RCC 7860 (cell line): Measurements from ENCODE around the gene FARP2.
"Not testable (repeated sequence)": the region's sequence is repeated elsewhere in the genome, so short reads cannot be mapped to it uniquely, and the experiment has no call there.

Source experiments
- DNase-seq: peaks from one replicate; pipeline ENCODE4 v3.0.0-alpha.2; 2015; ENCODE audit warnings: low spot score
- FAIRE-seq: peaks from 2 replicates; lab custom pipeline; 2012; peaks lifted over from hg19 to GRCh38; lab: Jason Lieb, UNC

Gene FARP2

GRCh38 chr2:241451840-241452506, 95.9 kb downstream of the FARP2 start:
- no peak for FAIRE-seq

GRCh38 chr2:241453919-241454318, 97.8 kb downstream of the FARP2 start:
- not testable (repeated sequence) for FAIRE-seq

More at GRCh38 chr2:241451840-241452506, 95.9 kb downstream of the FARP2 start:
- no peak for DNase-seq

DNA sequence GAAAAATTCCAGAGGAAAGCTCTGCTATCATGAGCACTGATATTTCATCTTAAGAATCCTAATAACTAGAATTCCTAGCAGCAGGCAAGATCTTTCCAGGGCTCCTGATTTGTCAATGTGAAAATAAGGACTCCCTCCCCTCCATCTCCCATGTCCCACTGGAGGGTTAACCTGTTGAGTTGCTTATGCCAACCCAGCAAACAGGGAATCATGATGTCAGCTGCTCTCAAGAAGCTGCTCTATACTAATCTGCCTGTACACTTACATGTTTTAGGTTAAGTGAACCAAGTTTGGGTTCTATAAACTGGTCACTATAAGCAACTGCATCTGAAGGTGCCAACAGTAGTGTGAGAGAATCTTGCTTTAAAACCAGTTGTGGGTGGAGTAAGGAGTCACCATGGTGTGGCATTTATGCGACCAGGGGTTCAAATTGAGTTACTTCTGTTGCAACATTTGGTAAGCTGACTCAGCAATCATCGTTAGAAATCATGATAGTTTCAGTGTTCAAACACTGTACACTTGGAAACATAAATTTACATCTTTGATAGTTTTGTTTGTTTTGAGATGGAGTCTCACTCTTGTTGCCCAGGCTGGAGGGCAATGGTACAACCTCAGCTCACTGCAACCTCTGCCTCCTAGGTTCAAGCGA, 98.9 kb downstream of the FARP2 start:
- DNase-seq: no peak
- FAIRE-seq: no peak

More at GRCh38 chr2:241453919-241454318, 97.8 kb downstream of the FARP2 start:
- DNase-seq: not testable (repeated sequence)

DNA sequence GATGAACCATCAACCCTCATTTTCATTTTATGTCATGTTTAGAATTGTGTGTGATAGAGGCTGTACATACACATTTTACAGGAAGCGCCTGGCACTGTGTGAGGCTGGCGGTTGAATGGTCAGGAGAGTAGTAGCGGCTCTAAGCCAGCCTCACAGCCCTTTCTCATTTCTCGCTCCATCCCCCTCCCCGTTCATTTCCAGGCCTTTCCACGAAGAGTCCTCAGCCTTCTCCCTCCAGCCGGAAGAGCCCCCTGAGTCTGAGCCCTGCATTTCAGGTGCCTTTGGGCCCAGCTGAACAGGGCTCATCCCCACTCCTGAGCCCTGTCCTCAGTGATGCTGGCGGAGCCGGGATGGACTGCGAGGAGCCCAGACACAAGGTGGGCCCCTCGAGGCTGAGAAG, 100.5 kb downstream of the FARP2 start:
- no peak for FAIRE-seq
- DNase-seq: no peak

DNA sequence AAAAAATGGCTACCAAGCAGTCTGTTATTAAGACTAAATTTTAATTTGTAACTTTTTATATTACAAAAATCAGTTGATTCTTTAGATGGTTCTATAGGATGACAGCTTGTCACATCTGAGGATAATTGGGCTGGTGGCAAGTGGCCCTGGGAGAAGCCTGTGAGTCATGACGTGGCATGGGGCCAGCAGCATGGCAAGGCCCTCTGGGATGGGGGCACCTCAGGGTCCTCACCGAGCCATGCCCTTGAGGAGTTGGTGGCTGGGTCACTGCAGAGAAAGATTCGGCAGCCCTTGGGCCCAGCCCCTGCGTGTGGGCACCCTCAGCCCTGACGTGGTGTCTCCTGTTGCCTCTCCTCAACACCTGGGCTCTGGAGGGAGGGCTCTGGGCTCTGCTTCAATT, 102.6 kb downstream of the FARP2 start:
- DNase-seq (no peak), FAIRE-seq (no peak)

DNA sequence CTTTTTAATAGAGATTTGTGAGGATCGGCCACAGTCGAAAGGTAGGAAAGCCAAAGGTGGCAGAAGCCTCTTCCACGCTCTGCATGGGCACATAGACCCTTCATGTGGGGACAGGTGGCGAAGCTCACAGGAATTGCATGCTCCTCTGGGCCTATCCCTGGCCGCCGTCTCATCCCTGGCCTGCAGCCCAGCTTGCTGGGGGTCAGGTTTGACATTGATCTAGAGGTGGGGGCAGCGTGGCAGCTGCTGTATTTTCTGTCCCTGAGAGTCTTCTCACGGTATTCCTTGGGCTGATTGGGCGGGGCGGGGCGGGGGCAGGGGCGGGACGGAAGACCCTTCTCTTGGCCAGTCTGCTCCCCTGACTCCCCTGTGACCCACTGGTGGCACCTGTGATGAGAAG, 103.4 kb downstream of the FARP2 start:
- DNase-seq (no peak), FAIRE-seq (no peak)

DNA sequence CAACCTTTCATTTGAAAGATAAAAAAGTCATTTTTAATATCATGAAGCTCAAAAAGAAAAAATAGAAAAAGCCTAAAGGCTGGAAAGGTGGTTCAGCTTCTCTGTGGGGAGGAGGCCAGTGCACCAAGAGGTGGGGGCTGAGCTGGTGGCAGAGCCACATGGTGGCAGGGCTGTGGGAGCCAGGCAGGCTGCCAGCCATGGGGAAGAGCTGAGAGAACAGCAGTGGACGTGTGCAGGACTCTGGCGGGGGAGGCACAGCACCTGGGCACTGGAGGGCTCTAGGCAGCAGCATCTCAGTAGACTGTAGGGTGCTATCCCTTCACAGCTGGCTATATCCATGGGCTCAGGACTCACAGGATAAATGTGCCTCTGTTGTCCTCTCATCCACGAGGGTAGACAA, 104.5 kb downstream of the FARP2 start:
- no peak for FAIRE-seq
- no peak for DNase-seq

GRCh38 chr2:241461693-241462677, 105.9 kb downstream of the FARP2 start:
- DNase-seq (no peak), FAIRE-seq (no peak)

DNA sequence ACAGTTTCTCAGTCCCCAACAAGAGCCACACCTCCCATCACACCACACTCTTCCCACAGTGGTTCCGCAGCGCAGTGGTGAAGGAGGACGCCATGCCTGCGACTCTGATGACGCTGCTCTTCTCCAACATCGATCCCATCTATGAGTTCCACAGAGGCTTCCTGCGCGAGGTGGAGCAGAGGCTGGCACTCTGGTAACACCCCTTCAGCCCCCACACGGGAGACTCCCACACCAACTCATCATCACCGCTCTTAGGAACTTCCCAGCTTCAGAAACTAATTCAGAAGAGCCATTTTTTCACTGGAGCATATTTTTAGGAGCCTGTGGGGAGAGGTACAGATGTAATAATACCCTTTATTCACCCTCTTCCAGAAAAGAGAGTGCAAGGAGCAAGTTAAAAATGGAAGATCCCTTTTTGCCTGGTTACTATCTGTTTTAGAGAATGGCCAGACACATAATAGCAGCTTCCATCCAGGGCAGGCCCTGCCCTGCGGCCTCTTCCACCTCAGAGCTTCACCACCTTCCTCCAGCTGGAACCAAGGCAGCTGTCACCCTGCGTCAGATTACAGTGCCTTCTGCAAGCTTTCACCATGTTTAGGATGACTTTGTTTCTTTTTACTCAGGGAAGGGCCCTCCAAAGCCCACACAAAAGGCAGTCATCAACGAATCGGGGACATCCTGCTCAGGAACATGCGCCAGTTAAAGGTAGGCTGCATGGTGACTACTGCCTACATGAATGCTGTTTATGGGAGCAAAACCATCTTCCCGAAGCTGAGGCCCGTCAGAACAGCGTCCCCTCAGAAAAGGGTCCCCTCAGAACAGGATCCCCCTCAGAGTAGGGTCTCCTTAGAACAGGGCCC, 107.4 kb downstream of the FARP2 start:
- FAIRE-seq (no peak), DNase-seq (no peak)

DNA sequence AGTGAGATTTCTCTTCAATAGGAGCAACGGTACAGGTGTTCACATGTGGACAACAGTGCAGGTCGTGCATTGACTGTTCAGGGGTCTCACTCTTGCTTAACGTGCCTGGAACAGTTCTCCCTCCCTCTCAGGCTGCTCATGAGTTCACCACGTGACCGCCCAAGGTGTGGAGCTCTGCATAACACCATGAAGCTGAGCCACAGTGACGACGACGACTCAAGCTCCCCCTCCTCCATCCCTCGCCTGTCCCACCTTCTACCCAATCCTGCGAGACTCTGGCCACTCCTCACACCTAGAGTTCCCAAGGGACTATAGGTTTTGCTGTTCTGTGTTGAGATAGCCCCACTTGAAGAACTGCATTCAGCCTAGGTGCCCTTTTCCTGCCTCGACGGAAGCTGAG, 109.5 kb downstream of the FARP2 start:
- no peak for FAIRE-seq
- DNase-seq: no peak

- FAIRE-seq: no peak
Observed at GRCh38 chr2:241466230-241466629, 110.1 kb downstream of the FARP2 start.

DNA sequence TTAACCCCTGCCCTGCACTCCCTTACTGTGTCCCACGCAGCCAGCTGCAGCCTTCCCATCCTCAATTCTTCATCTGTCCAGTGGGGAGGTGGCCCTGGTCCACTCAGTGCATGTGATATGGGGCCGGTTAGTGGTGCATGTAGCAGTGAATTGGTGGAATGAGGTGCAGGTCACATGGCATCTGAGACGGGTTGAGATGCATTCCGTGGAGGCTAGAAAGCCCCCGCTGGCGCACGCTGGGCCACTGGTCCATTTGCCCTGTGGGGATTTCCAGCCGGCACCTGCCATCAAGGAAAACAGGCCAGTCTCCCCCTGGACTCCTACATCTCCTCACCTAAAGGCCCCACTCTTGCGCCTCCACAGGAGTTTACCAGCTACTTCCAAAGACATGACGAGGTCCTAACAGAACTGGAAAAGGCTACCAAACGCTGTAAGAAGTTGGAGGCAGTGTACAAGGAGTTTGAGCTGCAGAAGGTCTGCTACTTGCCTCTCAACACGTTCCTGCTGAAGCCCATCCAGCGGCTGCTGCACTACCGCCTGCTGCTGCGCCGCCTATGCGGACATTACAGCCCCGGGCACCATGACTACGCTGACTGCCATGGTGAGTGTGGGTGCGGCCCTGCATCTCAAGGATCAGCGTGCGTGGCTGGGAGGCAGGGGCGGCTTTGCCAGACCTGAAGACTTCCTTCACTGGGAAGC, 111.8 kb downstream of the FARP2 start:
- FAIRE-seq (no peak), DNase-seq (no peak)

More at GRCh38 chr2:241466230-241466629, 110.1 kb downstream of the FARP2 start:
- no peak for DNase-seq

GRCh38 chr2:241468476-241468781, 112.3 kb downstream of the FARP2 start:
- FAIRE-seq (no peak), DNase-seq (no peak)

DNA sequence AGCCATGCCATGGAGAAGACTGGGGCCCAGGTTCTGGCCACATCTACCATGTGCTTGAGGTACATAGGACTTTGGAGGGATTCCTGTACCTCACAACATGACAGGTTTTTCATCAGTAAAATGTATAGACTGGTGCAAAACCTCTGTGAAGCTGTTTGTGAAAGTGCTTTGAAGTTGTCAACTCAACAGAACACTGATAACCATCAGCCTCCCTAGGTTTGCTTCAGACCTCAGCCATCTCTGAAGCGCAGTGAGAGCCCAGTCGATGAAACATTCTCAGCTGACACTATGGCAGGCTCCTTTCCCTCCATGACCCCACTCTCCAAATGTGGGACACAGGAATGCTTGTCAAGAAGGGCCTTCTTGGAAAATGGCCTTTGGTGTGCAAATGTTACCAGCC, 113.7 kb downstream of the FARP2 start:
- FAIRE-seq (no peak), DNase-seq (no peak)

DNA sequence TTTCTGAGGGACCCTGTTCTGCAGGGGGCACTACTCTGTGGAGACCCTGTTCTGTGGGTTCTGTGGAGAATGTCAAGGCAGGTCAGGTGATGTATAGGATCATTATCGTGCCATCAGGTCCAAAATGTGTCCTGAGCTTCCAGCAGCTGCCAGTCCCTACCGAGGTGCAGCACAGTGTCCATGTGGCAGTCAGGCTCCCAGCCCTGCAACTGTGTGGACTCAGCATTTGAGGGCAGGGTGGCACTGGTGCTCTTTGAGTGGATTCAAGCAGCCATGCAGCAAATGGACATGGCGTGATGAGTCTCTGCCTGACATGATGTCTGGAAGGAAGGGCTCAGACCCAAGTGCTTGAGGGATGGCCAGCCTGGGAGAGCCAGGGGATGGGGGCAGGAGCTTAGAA, 117.3 kb downstream of the FARP2 start:
- FAIRE-seq (no peak), DNase-seq (no peak)

- no peak for FAIRE-seq
- DNase-seq: no peak
Observed at GRCh38 chr2:241475267-241475666, 119.2 kb downstream of the FARP2 start.

GRCh38 chr2:241478166-241478565, 122.1 kb downstream of the FARP2 start:
- DNase-seq (no peak), FAIRE-seq (no peak)

DNA sequence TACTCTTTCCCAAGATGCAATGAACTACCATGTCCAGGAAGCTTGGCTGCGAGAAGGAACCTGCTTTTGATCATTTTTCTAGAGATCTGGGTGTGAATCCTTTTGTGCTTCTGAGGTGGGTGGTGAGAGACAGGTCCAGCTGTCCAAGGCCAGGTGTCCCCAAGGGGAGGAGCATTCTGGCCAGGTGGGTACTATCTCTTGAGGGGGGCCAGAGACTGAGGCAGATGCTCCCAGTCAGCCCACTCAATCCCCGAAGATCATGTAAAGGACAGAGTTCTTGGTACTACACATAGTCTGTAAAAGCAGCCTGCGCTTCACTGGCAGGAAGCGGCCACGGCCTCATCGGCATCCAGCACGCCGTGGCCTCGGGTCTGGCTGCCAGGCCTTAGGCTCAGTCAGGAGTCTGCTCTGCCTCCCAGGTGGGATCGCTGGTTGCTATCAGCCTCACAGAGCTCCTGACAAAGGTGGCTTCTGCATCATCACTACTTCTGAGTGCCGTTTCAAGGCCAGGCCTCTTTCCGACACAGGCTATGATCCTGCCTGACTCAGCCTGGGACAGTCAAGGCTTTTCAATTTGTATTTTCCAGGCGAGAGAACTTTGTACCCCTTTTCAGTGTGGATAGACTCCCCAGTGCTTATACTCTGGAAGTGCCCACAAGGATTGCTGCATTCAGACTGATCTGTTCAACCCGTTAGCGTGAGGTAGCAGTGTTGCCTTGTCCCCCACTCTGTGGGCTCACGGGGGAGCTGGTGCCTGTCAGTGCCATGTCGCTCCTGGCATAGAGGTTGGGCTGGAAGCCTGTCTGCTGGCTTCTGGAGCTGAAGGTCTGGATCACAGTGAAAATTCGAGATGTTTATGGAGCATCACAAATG, 123.2 kb downstream of the FARP2 start:
- no peak for FAIRE-seq
- no peak for DNase-seq

GRCh38 chr2:241481687-241482086, 125.6 kb downstream of the FARP2 start:
- no peak for FAIRE-seq
- DNase-seq: no peak
